GM12892 (cell line): ENCODE measurements around the gene DRC1.

Experiments used
- DNase-seq: peaks from one replicate; pipeline ENCODE4 v3.0.0; 2011; ENCODE audit not compliant: insufficient read length
- FAIRE-seq: peaks from 2 replicates; lab custom pipeline; 2011; peaks lifted over from hg19 to GRCh38; lab: Jason Lieb, UNC
- POLR2A ChIP-seq: IDR thresholded peaks from 2 replicates; pipeline ENCODE4 v1.6.1; 2011; ENCODE audit warnings: low read depth, low read length, control low read depth
- POLR2AphosphoS5 ChIP-seq: IDR thresholded peaks from 2 replicates; pipeline ENCODE4 v1.6.1; 2011; ENCODE audit warnings: low read depth, low read length, control low read depth
- TAF1 ChIP-seq: IDR thresholded peaks from 2 replicates; pipeline ENCODE4 v1.6.1; 2011; ENCODE audit warnings: low read depth, mild to moderate bottlenecking, control low read depth, low read length, borderline replicate concordance

The DRC1 gene

DNA sequence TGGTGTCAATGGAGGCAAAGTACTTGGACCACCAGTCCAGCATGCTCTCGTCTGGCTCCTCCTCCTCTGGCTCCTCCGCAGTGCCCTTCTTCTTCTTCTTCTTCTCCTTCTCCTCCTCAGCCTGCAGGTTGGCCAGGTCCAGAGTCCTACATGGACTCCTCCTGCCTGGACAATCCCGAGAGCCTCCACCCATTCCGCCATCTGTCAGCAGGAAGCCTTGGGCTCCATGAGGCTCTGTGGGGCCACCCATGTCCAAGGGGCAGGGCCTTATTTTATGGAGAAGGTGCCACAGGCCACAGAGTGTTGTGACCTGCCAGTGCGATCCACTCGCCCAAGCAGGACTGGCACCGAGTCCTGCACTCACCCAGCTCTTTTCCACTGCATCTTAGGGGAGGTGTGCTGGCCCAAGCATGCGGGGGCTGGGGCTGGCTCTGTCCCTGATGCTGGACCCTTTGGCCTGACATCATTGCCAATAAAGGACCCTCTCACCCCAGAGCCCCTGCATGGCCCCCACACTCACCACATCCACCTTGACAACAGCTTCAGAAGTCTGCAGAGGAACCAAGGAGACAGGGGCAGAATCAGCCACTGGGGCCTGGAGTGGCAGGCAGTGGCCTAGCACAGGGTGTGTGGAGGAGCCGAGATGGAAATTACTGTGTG lies 69.0 kb downstream of the DRC1 start:
- TF ChIP-seq POLR2AphosphoS5: no peak
- no peak for TF ChIP-seq TAF1
- TF ChIP-seq POLR2A: no peak
- DNase-seq (no peak), FAIRE-seq (no peak)

- TF ChIP-seq POLR2AphosphoS5: no peak
- TF ChIP-seq TAF1: no peak
- TF ChIP-seq POLR2A: no peak
- DNase-seq (no peak), FAIRE-seq (no peak)
These were observed 69.6 kb downstream of the DRC1 start for GRCh38 chr2:26471289-26471688.

GRCh38 chr2:26471766-26472706 lies 70.3 kb downstream of the DRC1 start:
- TF ChIP-seq POLR2AphosphoS5: no peak
- TF ChIP-seq TAF1: no peak
- TF ChIP-seq POLR2A: no peak
- FAIRE-seq (no peak), DNase-seq (no peak)

DNA sequence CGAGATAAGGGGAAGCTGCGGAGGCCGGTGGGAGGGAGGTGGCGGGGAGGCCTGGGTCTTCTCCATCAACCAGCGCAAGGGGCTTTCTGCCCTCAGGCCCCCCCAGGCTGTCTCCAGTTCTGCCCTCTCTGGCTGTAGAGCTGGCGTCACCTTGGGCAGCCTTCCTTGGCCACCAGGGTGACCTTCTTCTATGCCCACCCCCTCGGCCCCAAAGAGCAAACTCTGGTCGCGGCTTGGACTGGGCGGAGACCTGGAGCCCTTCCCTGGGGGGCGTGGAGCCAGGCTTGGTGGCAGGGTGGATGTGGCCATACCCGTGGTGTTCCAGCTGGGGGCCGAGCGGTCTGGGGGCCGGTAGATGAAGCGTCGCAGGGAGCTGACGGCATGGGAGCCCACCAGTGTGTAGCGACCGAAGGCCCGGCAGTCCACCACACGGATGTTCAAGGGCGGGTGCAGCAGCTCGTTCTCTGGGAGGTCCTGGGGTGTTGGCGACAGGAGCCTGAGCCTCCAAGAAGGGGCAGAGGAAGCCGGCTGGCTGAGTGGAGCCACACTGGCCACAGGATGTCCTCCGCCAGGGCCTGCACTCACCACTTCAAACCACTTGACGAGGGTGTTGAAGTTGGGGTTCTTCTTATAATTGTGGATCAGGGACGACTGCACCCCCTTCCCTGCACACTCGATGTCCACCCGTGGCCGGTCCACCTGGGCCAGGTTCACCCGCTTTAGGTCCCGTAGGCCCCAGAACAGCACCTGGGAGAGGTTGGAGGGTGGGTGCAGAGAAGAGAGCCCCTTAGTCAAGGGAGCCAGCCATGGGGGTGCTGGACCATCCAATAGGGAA lies 71.3 kb downstream of the DRC1 start:
- TF ChIP-seq TAF1 (no peak), POLR2AphosphoS5 (no peak), POLR2A (no peak)
- DNase-seq: no peak
- FAIRE-seq: no peak

DNA sequence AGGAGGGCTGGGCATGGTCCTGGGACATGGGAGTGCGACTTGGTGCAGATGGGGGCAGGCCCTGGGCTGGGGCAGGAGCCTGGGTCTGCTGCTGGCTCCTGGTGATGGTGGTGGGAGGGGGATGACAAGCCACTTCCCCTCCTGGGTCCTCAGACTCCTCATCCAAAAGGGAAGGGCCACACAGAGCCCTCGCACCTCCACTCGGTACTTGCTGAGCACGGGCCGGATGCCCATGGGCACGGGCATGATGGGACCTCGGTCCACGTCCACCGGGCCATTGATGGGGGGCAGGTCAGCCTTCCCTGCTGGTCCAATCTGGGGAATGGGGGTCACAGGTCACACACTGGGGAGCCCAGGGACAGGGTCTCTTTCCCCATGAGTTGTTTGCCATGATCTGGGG lies 72.1 kb downstream of the DRC1 start:
- no peak for DNase-seq
- FAIRE-seq: no peak
- TF ChIP-seq TAF1: no peak
- TF ChIP-seq POLR2A: no peak
- TF ChIP-seq POLR2AphosphoS5: no peak

GRCh38 chr2:26474261-26474785 lies 72.6 kb downstream of the DRC1 start:
- DNase-seq (no peak), FAIRE-seq (no peak)
- TF ChIP-seq TAF1 (no peak), POLR2A (no peak), POLR2AphosphoS5 (no peak)

- no peak for FAIRE-seq
- no peak for TF ChIP-seq POLR2AphosphoS5
- no peak for TF ChIP-seq POLR2A
- TF ChIP-seq TAF1: no peak
- no peak for DNase-seq
These were observed 73.3 kb downstream of the DRC1 start for GRCh38 chr2:26475037-26475436.

GRCh38 chr2:26475832-26476501 lies 74.2 kb downstream of the DRC1 start:
- FAIRE-seq (no peak), DNase-seq (no peak)
- no peak for TF ChIP-seq POLR2A
- TF ChIP-seq POLR2AphosphoS5: no peak
- no peak for TF ChIP-seq TAF1

GRCh38 chr2:26477126-26477910 lies 75.6 kb downstream of the DRC1 start:
- TF ChIP-seq POLR2A: no peak
- no peak for TF ChIP-seq POLR2AphosphoS5
- TF ChIP-seq TAF1: no peak
- DNase-seq (no peak), FAIRE-seq (no peak)

DNA sequence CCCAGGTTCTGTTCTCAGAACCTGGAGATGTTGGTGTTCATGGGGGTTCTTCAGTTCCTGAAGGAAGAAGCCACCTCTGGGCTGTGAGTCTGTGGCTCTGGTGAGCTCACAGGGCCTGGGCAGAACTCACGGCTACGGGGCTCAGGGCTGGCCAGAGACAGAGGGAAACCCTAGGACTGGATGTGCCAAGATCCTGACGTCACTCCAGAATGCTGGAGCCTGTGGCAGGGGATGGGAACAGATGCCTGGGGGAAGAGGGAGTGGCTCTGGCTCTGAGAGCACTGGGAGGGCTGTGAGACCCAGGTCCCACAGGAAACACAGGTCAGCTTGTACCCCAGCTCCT lies 76.2 kb downstream of the DRC1 start, which contains the start of gene OTOF:
TSS of gene OTOF (minus strand) at position 214 of the 343 bp plus-strand sequence.
- DNase-seq (no peak), FAIRE-seq (no peak)
- TF ChIP-seq POLR2A (no peak), TAF1 (no peak), POLR2AphosphoS5 (no peak)
